Measurements from ENCODE around the gene ZNF180.

GRCh38 chr19:44542671-44543070, 42.3 kb upstream of the ZNF180 start:
- TF ChIP-seq YY1 (IDR thresholded peaks at IDR 0.05; ENCODE audit: insufficient read depth, insufficient read length) = no peak
- no peak for TF ChIP-seq SUZ12 (IDR thresholded peaks at IDR 0.05; ENCODE audit: extremely low read depth, insufficient read depth, insufficient read length)
- TF ChIP-seq ZNF274 (IDR thresholded peaks at IDR 0.05; ENCODE audit: low read depth, low read length) = no peak

Measured in NT2/D1 (cell line).